Measurements from ENCODE around the gene TRAM2. TPM values are rescaled to one million over a fixed set of nuclear protein-coding genes. Genes with fewer than 3 reads are reported as not detected.

The TRAM2 gene
- polyA plus RNA-seq, 1 experiment = 152 TPM

DNA sequence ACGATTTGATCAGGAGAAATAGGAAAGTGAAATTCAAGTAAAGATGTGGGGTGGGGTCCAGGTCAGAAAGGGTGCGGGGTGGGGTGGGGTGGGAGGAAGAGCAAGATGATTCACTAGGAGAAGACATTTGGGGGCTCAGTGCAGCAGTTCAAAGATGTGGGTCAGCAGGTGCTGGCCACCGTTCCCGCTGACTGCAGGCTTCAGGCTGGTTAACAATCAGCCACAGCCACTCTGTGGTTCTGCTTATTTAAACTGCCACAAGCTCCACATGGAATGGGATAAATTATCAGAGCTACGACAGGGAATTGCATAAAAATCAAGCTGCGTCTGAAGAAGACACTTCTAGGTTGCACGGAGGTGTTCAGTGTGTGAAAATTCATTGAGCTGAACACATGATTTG is 49.4 kb downstream of the TRAM2 start:
- Histone ChIP-seq H3K4me3 (ENCODE audit: low read depth, low read length) (no peak overlapping the region), H3K9me3 (ENCODE audit: control insufficient read depth, insufficient read depth, low read length) (no peaks in the 10 kb centered on the region), H3K27me3 (ENCODE audit: control insufficient read depth, insufficient read depth, low read length) (no peaks in the 10 kb centered on the region), H3K27ac (ENCODE audit: low read depth, low read length) (no peak overlapping the region)
- CTCF ChIA-PET = no interaction called here
- no peak for DNase-seq (ENCODE audit: low read depth, low spot score)
- POLR2A ChIA-PET = interaction anchor here (0.9 to 1.1 kb wide), 2 partner anchors 11 to 103 kb away, joined by 3 read pairs; no protein-coding TSS in a partner anchor
- TF ChIP-seq, protein P1, sequence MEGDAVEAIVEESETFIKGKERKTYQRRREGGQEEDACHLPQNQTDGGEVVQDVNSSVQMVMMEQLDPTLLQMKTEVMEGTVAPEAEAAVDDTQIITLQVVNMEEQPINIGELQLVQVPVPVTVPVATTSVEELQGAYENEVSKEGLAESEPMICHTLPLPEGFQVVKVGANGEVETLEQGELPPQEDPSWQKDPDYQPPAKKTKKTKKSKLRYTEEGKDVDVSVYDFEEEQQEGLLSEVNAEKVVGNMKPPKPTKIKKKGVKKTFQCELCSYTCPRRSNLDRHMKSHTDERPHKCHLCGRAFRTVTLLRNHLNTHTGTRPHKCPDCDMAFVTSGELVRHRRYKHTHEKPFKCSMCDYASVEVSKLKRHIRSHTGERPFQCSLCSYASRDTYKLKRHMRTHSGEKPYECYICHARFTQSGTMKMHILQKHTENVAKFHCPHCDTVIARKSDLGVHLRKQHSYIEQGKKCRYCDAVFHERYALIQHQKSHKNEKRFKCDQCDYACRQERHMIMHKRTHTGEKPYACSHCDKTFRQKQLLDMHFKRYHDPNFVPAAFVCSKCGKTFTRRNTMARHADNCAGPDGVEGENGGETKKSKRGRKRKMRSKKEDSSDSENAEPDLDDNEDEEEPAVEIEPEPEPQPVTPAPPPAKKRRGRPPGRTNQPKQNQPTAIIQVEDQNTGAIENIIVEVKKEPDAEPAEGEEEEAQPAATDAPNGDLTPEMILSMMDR (IDR thresholded peaks at IDR 0.05; ENCODE audit: low read depth, low read length) = no peak

- no peak for DNase-seq (ENCODE audit: low read depth, low spot score)
- H3K27ac ChIP-seq (ENCODE audit: low read depth, low read length) = no peak overlapping the region
- no peak overlapping the region for H3K4me3 ChIP-seq (ENCODE audit: low read depth, low read length)
- TF ChIP-seq, protein P1 (IDR thresholded peaks at IDR 0.05; ENCODE audit: low read depth, low read length) = no peak
- POLR2A ChIA-PET = interaction anchor here (0.9 to 1.1 kb wide), 3 partner anchors 12 to 31 kb away, joined by 3 read pairs; no protein-coding TSS in a partner anchor
- no peaks in the 10 kb centered on the region for H3K27me3 ChIP-seq (ENCODE audit: control insufficient read depth, insufficient read depth, low read length)
- CTCF ChIA-PET = no interaction called here
- no peaks in the 10 kb centered on the region for H3K9me3 ChIP-seq (ENCODE audit: control insufficient read depth, insufficient read depth, low read length)
Observed at GRCh38 chr6:52526634-52527033, 50.2 kb downstream of the TRAM2 start.

- peak overlapping the region; percentile 31 for H3K27ac ChIP-seq (ENCODE audit: low read depth, low read length)
- H3K9me3 ChIP-seq (ENCODE audit: control insufficient read depth, insufficient read depth, low read length) = no peaks in the 10 kb centered on the region
- TF ChIP-seq, protein P1 (IDR thresholded peaks at IDR 0.05; ENCODE audit: low read depth, low read length) = no peak
- DNase-seq (ENCODE audit: low read depth, low spot score) = no peak
- no peaks in the 10 kb centered on the region for H3K27me3 ChIP-seq (ENCODE audit: control insufficient read depth, insufficient read depth, low read length)
- ChIA-PET POLR2A (no interaction called here), CTCF (no interaction called here)
- no peak overlapping the region for H3K4me3 ChIP-seq (ENCODE audit: low read depth, low read length)
Observed at GRCh38 chr6:52524918-52525317, 51.9 kb downstream of the TRAM2 start.

- TF ChIP-seq, protein P1 (IDR thresholded peaks at IDR 0.05; ENCODE audit: low read depth, low read length) = no peak
- no peak overlapping the region for H3K4me3 ChIP-seq (ENCODE audit: low read depth, low read length)
- no peak overlapping the region for H3K27ac ChIP-seq (ENCODE audit: low read depth, low read length)
- no peaks in the 10 kb centered on the region for H3K9me3 ChIP-seq (ENCODE audit: control insufficient read depth, insufficient read depth, low read length)
- H3K27me3 ChIP-seq (ENCODE audit: control insufficient read depth, insufficient read depth, low read length) = no peaks in the 10 kb centered on the region
- ChIA-PET POLR2A (no interaction called here), CTCF (interaction anchor here (1.3 kb wide), 1 partner anchor 471 kb away, joined by 3 read pairs; the partner anchor contains the start of gene GSTA4)
- DNase-seq (ENCODE audit: low read depth, low spot score) = no peak
Observed at GRCh38 chr6:52523378-52524142, 53.3 kb downstream of the TRAM2 start.

GRCh38 chr6:52522655-52523054 is 54.2 kb downstream of the TRAM2 start:
- no peak for DNase-seq (ENCODE audit: low read depth, low spot score)
- Histone ChIP-seq H3K27me3 (ENCODE audit: control insufficient read depth, insufficient read depth, low read length) (no peaks in the 10 kb centered on the region), H3K4me3 (ENCODE audit: low read depth, low read length) (no peak overlapping the region), H3K9me3 (ENCODE audit: control insufficient read depth, insufficient read depth, low read length) (no peaks in the 10 kb centered on the region), H3K27ac (ENCODE audit: low read depth, low read length) (peak overlapping the region; percentile 53)
- ChIA-PET CTCF (interaction anchor here (2.0 kb wide), 1 partner anchor 53 kb away, joined by 6 read pairs; the partner anchor contains the start of gene TRAM2), POLR2A (interaction anchor here (0.7 kb wide), 1 partner anchor 54 kb away, joined by 3 read pairs; the partner anchor contains the start of gene TRAM2)
- TF ChIP-seq, protein P1 (IDR thresholded peaks at IDR 0.05; ENCODE audit: low read depth, low read length) = no peak

Data from AG04450 (cell line).